Neural progenitor cell (in vitro differentiated cells): ENCODE results near the gene GLP2R.

ENCODE experiments used
- CTCF ChIP-seq: fragments of 200-600 bp; sonication (generic); IDR thresholded peaks from 2 replicates; pipeline ENCODE4 v1.5.1; 2017; ENCODE audit warnings: antibody characterized with exemption, mild to moderate bottlenecking
- EZH2 ChIP-seq: fragments of 200-600 bp; sonication (generic); IDR thresholded peaks from 2 replicates; pipeline ENCODE4 v1.6.1; 2017; ENCODE audit warnings: antibody characterized with exemption, mild to moderate bottlenecking, moderate library complexity
- EZH2phosphoT487 ChIP-seq: fragments of 200-600 bp; sonication (generic); IDR thresholded peaks from 2 replicates; pipeline ENCODE4 v1.6.1; 2017; ENCODE audit warnings: antibody characterized with exemption

GRCh38 chr17:9941305-9941704 is 115.6 kb downstream of the GLP2R start:
- TF ChIP-seq CTCF (no peak), EZH2 (no peak), EZH2phosphoT487 (no peak)
